HG03457 (cell line): Measurements from ENCODE around the gene KCNK18.
A peak's percentile ranks its signal among the peaks of the same experiment; 100 is the strongest.

Source experiments
- ATAC-seq: cut with Tn5 transposase; IDR thresholded peaks from one replicate; pipeline ENCODE4 v1.9.1; 2021; ENCODE audit warnings: moderate number of reproducible peaks; ENCODE audit not compliant: unreplicated experiment

Gene KCNK18

GRCh38 chr10:117249493-117250093, 52.3 kb downstream of the KCNK18 start:
- peak; percentile 76 for ATAC-seq

GRCh38 chr10:117250411-117250810, 53.1 kb downstream of the KCNK18 start:
- ATAC-seq, result no peak

GRCh38 chr10:117253908-117254307, 56.6 kb downstream of the KCNK18 start:
- ATAC-seq, result no peak

GRCh38 chr10:117254338-117254737, 57.0 kb downstream of the KCNK18 start:
- ATAC-seq, result no peak

GRCh38 chr10:117254774-117255735, 57.8 kb downstream of the KCNK18 start:
- no peak for ATAC-seq

GRCh38 chr10:117255835-117256460, 58.7 kb downstream of the KCNK18 start:
- ATAC-seq, result no peak

- ATAC-seq, result no peak
Observed at GRCh38 chr10:117256910-117257309, 59.6 kb downstream of the KCNK18 start.

GRCh38 chr10:117257721-117258120, 60.4 kb downstream of the KCNK18 start:
- ATAC-seq, result no peak

- no peak for ATAC-seq
Observed at GRCh38 chr10:117259279-117259678, 62.0 kb downstream of the KCNK18 start.
